Measurements from ENCODE around the gene MLLT1.

GRCh38 chr19:6249296-6249695, 30.5 kb downstream of the MLLT1 start:
- TF ChIP-seq TAF1 (IDR thresholded peaks at IDR 0.05; ENCODE audit: low read depth, low read length) (no peak), TCF12 (IDR thresholded peaks at IDR 0.05; ENCODE audit: low read depth, low read length) (no peak), CTCF (IDR thresholded peaks at IDR 0.05; ENCODE audit: control extremely low read depth in 1 of 3, insufficient read depth in 1 of 3, low read depth in 1 of 3, low read length in 3 of 3) (no peak), SIN3A (conservative IDR thresholded peaks at IDR 0.05 in 1 of 2, IDR thresholded peaks at IDR 0.05 in 1 of 2; ENCODE audit: low read depth in 1 of 2, low read length in 2 of 2) (no peak), EP300 (IDR thresholded peaks at IDR 0.05; ENCODE audit: borderline replicate concordance in 1 of 2, low read depth in 2 of 2, low read length in 2 of 2) (no peak), SRF (IDR thresholded peaks at IDR 0.05; ENCODE audit: low read depth, low read length) (no peak), POLR2AphosphoS5 (IDR thresholded peaks at IDR 0.05; ENCODE audit: low read depth, low read length) (no peak), EZH2 (IDR thresholded peaks at IDR 0.05; ENCODE audit: low read depth, low read length, severe bottlenecking) (no peak), POLR2A (IDR thresholded peaks at IDR 0.05; ENCODE audit: control extremely low read depth in 1 of 2, low read depth in 2 of 2, low read length in 2 of 2) (no peak), MAX (IDR thresholded peaks at IDR 0.05) (no peak), USF2 (IDR thresholded peaks at IDR 0.05; ENCODE audit: low read length) (no peak), RAD21 (IDR thresholded peaks at IDR 0.05 in 1 of 2, conservative IDR thresholded peaks at IDR 0.05 in 1 of 2; ENCODE audit: low read depth in 2 of 2, low read length in 2 of 2) (no peak)
